Ramos (cell line): Measurements from ENCODE around the gene PLPP2.

ENCODE experiments used
- in situ Hi-C: fragments of 300-500 bp; cut with MboI; formaldehyde crosslinking; loops from one replicate; pipeline ENCODE4 v1.14.3; 2022; ENCODE audit warnings: low sequenced_read_pairs; ENCODE audit not compliant: unreplicated experiment

The PLPP2 gene

DNA sequence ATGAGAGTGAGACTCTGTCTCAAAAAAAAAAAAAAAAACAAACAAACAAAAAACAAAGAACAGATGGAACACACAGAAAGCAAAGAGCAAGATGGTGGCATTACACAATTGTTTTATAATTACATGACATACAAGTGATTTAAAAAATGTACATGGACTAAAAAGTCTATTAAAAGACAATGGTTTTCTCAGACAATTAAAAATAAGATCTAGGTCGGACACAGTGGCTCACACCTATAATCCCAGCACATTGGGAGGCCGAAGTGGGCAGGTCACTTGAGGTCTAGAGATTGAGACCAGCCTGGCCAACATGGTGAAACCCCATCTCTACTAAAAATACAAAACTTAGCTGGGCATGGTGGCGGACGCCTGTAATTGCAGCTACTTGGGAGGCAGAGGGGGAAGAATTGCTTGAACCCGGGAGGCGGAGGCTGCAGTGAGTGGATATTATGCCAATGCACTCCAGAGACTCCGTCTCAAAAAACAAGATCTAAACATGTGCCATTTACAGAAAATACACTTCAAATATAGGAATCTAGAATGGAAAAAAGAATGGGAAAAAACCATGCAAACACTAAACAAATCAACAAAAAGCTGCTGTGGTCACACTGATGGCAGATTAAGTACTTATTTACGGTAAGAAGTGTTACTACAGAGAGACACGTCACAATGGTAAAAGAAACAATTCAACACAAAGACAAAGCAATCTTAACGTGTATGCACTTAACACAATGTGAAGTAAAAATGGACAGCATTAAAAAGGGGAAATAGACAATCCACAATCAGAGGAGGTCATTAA, 26.7 kb upstream of the PLPP2 start:
- in situ Hi-C loops, result no loop called here

DNA sequence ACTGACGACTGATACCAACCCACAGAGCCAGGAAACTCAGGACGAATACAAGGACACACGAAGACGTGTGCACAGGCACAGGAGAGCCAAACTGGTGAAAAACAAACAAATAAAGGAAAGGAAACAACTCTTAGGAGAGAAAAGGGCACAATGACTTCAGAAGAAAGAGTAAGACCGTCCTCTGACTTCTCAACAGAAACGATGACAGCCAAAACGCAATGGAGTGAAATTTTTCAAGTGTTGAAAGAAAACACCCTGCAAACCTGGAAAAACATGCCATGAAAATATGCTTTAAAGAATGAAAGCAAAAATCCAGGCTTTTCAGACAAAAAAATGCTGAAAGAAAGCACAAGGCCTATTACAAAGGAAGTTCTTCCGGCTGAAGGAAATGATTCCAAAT, 24.6 kb upstream of the PLPP2 start:
- in situ Hi-C loops, result no loop called here

- in situ Hi-C loops, result no loop called here
Observed at GRCh38 chr19:313988-314815, 23.0 kb upstream of the PLPP2 start.

GRCh38 chr19:313169-313987, 22.2 kb upstream of the PLPP2 start:
- in situ Hi-C loops, result no loop called here

DNA sequence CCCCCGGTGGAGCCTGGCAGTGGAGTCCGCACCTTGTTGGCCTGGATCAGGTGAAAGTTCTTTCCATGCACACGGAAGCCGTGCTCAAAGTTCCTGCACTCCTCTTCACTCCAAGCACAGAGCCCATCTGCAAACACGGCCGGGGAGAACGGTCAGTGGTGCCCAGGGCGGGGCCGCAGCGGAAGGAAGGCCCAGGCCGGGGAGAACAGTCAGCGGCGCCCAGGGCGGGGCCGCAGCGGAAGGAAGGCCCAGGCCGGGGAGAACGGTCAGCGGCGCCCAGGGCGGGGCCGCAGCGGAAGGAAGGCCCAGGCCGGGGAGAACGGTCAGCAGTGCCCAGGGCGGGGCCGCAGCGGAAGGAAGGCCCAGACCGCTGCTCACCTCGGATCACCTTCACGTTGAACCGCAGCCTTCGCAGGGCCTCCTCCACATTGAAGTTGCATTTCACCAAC, 20.6 kb upstream of the PLPP2 start:
- in situ Hi-C loops, result no loop called here

DNA sequence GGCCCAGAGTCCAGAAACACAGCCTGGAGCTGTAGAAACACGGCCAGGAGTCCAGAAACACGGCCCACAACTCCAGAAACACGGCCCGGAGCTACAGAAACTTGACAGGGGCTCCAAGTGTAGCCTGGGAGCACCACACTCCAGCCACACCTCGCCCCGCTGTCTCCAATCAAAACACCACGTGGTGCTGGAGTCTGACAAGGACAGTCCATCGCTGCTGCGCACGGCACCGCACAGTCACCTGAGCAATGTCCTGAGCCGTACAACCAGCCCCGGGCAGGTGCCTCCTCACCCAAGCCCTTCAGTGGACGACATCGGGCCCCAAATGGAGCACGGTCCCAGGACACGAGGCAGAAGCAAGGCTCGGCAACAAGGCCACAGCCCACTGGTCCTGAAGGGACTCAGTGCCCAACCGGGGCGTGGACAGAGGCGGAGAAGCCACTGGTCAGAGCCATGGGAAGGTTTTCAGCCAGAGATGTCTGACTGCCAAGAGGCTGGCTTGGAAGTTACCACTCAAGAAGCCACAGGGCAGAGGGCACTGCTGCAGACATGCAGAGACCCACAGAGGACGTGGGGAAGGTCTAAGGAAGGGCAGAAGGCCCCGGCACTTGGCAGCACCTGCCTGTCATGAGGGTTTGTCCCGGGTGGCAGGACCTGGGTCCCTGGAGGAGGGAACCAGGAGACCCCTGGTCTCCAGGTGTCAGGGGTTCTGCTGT, 19.7 kb upstream of the PLPP2 start:
- in situ Hi-C loops, result no loop called here

GRCh38 chr19:310141-310651, 19.0 kb upstream of the PLPP2 start:
- in situ Hi-C loops, result no loop called here

DNA sequence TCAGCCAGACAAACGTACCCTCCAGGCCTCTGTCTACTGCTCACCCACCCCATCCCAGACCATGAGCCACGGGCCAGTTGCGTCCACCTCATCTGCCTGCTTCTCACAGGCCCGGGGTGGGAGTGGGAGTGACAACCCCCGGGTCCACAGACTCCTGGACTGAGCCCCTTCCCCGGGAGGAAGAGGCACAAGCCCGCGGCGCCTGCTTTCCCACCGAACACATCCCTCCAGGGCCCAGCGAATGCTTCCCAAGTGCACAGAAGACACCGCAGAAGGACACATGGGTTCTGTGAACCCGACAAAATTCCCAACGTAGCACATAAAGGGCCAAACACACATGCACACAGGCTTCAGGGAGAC, 18.0 kb upstream of the PLPP2 start:
- in situ Hi-C loops, result no loop called here

DNA sequence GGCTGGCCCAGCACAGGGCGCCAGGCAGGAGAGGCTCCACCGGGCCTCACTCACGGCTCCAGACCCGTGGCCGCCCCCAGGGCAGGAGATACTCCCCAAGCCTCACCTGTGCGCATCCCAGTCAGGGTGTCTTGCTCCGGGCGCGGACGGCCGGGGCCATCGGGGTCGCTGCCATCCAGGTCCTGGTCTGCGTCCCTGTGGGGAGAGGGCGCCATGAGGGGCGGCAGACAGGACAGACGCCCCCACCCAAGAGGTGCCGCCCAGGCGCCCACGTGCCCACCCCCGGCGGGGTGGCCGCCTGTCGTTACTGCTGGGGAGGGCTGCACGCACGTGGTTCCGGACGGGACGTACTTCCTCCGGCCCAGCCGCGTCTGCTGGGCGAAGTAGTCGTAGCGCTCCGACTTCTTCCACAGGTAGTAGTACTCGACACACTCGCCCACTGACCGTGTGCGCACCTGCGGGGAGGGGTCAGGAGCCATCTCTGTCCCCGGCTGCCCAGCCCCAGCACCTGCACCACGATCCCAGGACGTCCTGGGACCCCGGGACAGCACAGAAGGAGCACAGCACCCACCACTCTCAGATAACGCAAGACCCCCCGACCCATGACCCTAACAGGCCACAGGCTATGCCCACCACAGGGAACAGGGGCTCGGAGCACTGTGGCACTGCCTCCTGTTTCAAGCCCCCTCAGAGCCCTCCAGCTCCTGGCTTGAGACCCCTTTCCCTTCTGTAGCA, 17.4 kb upstream of the PLPP2 start:
- in situ Hi-C loops, result no loop called here

DNA sequence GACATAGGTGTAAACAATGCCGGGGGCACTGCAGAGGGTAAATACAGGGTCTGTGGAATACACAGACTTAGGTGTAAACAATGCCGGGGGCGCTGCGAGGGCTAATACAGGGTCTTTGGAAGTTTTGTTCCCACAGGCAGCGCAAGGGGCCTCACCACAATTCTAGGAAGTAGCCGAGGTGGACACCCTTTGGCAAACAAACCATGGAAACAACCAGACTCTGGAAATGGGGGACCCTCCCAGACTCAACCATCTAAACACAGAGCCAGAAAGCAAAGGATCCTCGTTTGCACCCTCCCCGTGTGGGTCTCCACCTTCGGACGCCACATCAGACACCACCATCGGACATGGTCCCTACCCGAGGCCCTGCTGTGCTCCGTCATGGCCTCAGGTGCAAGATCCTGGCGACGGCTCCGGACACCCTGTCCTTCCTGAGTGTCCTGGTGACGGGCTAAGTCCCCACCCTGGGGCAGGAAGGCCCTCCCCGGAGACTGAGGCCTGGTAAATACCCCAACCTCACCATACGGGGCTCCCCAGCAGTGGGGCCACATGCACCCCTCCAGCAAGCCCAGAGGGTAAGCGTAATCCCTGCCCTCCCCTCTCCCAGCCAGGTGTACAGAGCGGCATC, 16.7 kb upstream of the PLPP2 start:
- in situ Hi-C loops, result no loop called here

DNA sequence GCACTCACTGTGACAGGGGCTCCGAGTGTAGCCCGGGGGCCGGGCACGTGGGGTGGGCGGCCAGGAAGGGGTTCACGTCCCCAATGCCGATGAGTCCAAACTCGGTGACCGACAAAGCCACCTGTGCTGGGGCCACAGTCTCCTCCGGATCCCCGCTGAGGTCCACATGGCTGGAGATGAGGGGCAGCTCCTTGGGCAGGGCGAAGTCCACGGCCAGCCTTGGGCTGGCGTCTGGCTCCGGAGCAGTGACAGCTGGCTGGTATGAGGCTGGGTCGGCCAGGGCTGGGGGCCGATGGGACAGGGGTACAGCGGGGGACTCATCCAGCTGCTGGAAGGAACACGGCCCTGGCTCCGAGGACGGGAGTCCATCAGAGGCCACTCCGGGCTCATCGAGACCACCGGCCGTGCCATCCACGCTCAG, 15.9 kb upstream of the PLPP2 start:
- in situ Hi-C loops, result no loop called here

DNA sequence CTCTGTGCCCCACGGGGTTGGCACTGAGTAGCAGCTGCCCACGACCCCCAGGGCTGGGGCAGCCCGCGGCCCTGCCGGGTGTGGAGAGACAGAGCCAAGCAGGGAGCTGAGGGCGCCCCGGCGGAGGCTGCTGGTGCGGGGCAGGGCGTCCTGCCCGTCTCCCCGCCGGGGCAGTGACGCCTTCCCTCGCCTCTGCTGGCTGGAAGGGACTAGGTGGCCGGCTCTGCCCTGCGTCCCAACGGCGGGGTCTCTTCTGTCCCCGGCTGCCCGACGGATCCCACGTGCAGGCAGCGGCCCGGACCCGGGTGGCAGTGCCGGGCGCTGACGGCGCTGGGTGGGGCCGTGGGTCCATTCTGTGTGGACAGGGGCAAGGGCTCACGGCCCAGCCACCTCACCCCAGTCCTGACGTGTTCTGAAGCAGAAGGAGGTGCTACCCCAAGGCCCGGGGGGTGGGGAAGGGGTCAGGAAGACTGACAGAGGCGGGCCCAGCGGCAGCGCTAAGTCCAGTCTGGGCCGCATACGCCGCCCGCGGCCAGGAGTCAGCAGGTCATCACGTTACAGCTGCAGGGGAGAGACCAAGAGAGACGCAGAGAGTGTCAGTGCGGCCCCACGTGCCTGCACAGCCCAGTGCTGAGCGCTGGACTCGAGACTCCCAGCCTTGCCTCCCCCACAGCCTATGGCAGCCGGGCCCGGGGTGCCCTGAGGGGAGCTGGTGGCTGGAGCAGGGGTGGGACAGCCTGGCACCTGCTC, 15.1 kb upstream of the PLPP2 start:
- in situ Hi-C loops, result no loop called here

- in situ Hi-C loops, result no loop called here
Observed at GRCh38 chr19:305240-306150, 14.3 kb upstream of the PLPP2 start.

GRCh38 chr19:296476-297225, 5.4 kb upstream of the PLPP2 start:
- in situ Hi-C loops, result no loop called here

DNA sequence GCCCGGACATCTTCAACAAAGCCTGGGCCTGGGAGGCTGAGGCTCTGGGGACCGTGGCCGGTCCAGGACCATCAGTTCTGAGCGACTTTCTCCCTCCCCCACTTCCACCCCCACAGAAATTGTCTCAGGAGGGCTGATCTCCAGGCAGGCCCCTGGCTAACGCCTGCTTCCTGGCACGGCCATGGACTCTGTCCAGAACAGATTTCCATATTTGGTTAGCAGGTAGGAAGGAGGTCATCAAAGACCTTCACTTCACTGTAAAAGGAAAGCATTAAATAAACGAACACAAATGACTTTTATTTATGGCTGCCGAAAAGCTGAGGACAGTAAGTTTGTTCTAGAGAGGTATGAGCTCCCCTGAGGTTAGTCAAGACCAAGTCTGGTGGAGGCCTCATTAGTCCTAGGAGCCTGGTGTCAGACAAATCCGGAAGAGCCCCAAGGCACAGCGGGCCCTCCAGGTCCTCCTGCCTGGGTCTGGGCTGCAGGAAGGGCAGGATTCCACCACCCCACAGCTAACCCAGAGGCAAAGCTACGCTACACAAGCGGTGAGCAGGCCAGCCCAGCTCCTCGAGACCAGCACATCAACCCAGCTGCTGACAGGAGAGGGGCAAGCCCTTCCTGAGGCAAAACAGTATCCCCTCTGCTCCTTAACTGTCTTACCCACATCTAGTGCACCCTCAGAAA, 4.6 kb upstream of the PLPP2 start:
- in situ Hi-C loops, result no loop called here
